NCI-H2107 (cell line): Measurements from ENCODE around the gene IGF2BP3.
A peak's percentile ranks its signal among the peaks of the same experiment; 100 is the strongest.

Experiments
- DNase-seq: peaks from one replicate; lab custom pipeline; 2025; lab: John Stamatoyannopoulos, UW

IGF2BP3 gene

DNA sequence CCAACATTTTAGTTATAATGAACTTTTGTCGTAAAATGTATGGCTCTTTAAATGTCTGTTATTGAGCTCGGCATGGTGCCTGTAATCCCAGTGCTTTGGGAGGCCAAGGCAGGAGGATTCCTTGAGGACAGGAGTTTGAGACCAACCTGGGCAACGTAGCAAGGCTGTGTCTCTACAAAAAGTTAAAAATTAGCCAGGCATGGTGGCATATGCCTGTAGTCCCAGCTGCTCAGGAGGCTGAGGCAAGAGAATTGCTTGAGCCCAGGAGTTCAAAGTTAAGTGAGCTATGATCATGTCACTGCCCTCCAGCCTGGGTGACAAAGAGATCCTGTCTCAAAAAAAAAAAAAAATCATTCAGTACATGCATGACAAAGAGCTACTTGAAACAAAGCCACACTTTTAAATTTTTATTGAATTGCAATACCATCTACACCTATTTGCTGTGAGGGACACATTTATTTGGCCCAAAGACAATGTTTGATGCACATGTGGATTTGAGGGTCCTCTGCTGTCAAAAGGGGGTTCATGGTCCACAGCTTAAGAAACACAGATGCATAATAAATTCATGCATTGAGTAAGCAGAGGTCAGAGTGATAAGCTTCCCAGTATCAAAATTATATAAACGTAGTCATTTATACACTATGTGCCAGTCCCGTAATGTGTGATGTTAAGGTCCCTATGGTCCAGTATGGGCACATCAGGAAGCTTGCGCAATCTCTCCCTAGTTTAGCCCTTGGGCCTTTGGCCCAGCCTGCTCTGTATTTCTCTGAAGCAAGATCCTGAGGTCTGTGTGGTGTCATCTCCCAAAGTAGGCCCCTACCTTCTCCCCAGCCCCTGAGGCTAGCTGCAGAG, 175.5 kb downstream of the IGF2BP3 start:
- DNase-seq = no peak

DNA sequence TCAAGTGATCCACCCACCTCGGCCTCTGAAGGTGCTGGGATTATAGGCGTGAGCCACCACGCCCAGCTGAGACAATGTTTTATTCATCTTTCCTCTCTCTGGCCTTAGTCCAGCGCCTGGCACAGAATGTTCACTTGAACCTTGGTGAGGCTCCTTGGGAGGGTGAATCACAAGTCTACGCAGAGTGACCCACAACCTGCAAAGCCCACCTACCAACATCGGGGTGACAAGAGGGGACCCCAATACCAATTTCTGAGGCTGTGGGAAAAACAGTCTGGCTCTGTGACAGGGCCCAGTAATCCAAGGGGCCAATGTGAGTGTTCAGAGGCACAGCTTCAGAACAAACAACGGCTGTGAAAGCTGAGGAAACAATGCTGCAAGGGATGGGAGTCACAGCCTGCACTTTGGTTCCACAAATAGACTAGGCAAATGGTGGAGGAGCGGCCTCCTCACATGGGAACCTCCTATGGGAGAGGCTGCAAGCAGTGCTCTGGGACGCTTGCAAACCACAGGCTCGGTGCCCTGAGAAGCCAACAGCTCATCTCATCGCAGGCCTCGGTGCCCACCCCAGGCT, 176.7 kb downstream of the IGF2BP3 start:
- no peak for DNase-seq

GRCh38 chr7:23292623-23293022, 177.7 kb downstream of the IGF2BP3 start:
- no peak for DNase-seq

GRCh38 chr7:23291957-23292560, 178.2 kb downstream of the IGF2BP3 start:
- DNase-seq = no peak

DNA sequence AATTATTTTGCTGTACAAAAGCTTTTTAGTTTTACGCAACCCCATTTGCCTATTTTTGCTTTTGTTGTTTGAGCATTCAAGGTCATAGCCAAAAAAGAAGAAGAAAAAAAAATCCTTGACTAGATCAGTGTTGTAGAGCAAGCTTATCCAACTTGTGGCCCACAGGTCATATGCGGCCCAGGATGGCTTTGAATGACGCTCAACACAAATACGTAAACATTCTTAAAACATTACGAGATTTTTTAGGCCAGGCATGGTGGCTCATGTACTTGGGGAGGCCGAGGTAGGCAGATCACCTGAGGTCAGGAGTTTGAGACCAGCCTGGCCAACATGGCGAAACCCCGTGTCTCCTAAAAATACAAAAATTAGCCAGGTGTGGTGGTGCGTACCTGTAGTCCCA, 179.3 kb downstream of the IGF2BP3 start:
- DNase-seq = no peak

- no peak for DNase-seq
Measured at GRCh38 chr7:23287612-23288011, 182.7 kb downstream of the IGF2BP3 start.

GRCh38 chr7:23285657-23286646, 184.3 kb downstream of the IGF2BP3 start:
- no peak for DNase-seq

DNA sequence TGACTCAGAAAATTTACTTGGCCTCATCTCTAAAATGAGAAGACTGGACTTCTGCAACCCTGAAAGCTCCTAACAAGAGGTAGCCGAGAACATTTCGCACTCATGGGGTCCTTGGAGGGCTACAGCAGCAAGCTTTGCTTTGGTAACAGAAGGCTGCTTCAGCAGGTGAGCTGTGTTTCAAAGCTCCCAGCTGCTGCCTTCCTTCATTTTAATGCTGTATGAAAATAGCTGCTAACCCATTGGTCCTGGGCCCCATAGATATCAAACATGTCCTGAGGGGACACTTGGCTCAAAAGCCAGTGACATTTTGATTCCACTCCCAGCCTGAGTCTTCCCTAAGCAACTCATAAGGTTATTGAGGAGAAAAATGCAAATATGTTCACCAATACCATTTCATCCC, 185.4 kb downstream of the IGF2BP3 start:
- no peak for DNase-seq

DNA sequence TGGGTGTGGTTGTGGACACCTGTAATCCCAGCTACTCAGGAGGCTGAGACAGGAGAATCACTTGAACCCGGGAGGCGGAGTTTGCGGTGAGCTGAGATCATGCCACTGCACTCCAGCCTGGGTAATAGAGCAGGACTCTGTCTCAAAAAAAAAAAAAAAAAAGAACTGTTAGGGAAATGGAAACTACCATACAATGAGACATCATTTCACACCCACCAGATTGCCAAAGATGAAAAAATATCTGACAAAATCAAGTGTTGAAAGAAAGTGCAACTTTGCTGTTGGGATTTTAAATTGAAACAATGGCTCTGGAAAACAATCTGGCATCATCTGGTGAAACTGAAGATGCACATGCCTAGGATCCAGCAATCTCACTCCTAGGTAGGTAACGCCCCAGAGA, 187.2 kb downstream of the IGF2BP3 start:
- no peak for DNase-seq

DNA sequence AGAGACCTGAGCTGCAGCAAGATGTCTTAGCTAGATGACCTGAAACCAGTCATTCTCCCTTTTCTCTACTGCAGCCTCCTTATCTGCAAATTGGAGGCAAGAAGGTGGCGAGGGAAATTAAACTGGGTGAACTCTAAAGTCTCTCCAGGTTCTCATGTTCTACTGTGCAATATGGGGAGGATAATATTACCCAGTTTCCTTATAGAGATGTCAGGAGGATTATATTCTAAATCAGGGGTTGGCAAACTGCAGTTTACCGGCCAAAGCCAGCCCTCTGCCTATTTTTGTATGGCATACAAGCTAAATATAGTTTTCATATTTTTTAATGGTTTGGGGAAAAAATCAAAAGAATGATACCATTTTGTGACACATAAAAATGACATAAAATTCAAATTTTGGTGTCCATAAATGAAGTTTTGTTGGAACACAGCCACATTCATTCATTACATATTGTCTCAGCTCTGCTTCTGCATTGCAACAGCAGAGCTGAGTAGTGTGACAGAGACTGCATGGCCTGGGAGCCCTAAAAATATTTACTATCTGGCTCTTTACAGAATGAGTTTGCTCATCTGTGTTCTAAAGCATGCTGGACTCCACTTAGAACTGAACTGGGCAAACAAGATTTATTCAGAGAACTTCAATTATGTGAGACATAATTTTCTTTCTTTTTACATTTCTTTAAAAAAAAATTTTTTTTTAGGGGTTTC, 190.3 kb downstream of the IGF2BP3 start:
- DNase-seq = no peak

DNA sequence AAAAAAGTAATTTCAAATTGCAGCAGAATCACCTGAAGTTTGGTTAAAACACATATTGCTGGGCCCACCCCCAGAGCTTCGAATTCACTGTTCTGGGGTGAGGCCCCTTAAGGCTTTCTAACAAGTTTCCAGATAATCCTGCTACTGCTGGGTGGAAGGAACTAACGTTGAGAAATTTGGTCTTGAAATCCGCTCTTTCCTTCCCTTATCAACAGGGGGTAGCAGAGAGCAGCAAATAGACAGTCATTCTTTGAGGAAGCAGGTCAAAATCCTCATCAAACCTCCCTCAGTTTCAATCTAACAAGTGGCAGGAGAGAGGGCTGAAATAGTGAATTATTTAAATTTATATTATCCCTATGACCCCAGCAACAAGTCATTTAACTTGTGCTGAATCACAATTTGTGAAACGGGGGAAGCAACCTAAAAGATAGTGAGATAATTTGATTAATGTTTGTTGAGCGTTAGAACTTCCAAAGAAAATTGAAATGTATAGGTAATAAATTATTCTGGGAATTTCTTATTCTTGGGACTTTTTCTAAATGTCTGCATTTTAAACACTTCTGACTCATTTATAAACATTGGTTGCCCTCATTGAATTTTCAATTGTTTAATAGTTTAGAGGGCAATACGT, 192.8 kb downstream of the IGF2BP3 start:
- DNase-seq = peak; percentile 13

DNA sequence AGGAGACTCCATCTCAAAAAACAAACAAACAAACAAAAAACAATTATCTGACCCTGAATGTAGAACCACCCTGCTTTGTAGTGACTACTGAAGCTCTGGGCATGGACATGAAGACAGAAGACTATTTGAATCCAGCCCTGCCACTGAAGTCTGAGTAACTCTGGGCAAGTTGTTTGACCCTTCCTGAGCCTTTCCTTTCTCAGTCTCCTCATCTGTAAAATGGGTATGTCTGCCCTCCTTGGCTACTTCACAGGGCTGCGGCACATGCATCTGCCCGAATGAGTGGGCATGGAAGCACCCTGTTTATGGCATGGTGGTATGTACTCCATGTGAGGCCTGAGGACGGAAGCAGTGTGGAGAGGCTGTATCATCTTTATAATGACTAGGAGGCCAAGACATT, 193.3 kb downstream of the IGF2BP3 start:
- DNase-seq = no peak

DNA sequence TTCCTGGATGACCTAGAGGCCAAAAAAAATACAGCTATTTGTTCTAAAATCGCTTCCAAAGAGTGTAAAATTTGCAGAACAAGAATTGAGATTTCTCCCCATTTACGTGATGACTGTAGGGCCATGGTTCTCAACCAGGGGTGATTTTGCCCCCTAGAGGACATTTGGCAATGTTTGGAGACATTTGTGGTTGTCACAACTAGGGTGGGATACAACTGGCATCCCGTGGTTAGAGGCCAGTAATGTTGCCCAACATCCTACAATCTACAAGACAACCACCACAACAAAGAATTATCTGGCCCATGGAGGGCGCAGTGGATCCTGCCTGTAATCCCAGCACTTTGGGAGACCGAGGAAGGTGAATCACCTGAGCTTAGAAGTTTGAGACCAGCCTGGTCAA, 193.9 kb downstream of the IGF2BP3 start:
- DNase-seq = no peak

DNA sequence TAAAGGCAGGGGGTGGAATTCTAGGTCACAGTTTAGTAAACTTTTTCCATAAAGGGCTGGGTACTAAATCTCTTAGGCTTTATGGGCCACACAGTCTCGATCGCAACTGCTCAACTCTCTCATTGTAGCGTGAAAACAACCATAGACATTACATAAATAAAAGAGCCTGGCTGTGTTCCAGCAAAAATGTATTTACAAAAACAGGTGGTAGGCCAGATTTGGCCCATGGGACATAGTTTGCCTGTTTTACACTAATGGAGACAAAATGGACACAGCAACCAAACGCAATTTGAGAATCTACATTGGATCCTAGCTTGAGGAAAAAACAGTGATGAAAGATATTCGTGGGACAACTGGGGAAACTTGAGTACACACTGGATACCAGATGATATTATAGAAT, 194.4 kb downstream of the IGF2BP3 start:
- peak; percentile 40 for DNase-seq

GRCh38 chr7:23273141-23273599, 197.1 kb downstream of the IGF2BP3 start:
- DNase-seq = peak; percentile 85

- no peak for DNase-seq
Measured at GRCh38 chr7:23272275-23272674, 198.0 kb downstream of the IGF2BP3 start.

DNA sequence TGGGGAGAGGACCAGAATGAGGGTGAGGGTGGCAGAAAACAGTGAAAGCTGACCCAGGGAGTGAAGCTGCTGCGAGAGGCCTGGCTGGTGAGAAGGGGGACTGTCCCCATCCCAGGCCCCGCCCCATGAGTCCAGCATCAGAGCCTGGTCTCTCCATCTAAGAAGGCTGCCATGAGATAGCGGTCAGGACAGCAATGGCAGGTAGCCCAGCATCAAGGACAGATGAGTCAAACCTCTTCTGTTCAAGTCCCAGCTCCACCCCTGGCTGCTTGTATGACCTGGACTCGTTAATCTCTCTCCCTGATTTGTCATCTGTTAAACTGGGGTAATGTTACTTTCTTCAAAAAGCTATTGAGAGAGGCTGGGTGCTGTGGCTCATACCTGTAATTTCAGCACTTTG, 201.5 kb downstream of the IGF2BP3 start:
- DNase-seq = no peak

DNA sequence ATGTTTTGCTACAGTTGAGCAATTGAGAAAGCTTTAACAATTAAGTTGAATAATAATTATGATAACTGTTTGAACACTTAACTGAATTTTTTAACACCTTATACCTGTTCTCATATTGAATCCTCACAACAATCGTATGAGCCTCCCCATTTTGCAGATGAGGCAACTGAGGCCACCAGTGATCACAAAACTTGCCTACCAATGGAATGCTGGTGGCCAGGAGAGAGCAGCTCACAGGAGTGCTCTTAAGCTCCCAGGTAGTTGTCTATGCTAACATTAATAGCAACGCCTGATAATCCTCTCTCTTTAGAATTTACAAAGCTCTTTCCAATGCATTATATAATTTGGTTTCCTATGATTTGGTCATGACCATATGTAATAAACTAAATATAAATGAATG, 202.1 kb downstream of the IGF2BP3 start:
- no peak for DNase-seq

DNA sequence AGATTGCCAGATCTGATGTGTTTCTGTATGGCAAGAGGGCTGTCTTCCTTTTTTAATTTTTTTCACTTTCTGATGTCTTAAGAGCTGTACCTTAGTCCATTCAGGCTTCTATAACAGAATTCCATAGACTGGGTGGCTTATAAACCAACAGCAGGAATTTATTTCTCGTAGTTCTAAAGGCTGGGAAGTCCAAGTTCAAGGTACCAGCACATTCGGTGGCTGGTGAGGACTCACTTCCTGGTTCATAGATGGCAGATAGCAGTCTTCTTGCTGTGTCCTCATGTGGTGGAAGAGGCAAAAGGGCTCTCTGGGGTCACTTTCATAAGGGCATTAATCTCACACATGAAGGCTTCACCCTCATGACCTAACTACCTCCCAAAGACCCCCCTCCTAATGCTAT, 202.9 kb downstream of the IGF2BP3 start:
- no peak for DNase-seq

- no peak for DNase-seq
Measured at GRCh38 chr7:23266918-23267317, 203.4 kb downstream of the IGF2BP3 start.

DNA sequence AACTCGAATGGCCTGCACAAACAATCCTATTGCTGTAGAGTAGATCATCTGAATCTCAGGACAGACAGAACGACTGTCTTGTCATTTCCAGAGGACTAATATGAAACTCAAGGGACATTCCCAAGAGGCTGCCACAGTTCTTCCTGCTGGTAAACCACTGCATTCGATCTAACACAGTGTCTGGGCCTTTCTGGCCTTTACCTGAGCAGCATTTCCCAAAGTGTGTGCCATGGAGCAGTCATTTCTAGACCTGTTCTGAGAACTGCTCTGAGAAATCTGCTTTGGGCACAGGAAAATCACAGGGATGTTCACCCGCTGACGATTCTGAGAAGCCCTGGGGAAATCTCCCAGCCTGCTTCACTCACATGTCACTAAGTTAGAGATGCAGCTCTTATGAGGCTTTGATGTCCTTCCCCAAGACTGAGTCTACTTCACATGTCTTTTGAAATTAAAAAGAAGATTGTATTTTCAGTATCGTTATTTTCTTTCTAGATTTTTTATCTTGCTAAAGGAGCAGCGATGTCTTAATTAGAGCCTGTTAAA, 205.3 kb downstream of the IGF2BP3 start:
- no peak for DNase-seq
